ENCODE data around the gene MXRA5.
"Not testable (repeated sequence)": the region's sequence is repeated elsewhere in the genome, so short reads cannot be mapped to it uniquely, and the experiment has no call there.

The MXRA5 gene

DNA sequence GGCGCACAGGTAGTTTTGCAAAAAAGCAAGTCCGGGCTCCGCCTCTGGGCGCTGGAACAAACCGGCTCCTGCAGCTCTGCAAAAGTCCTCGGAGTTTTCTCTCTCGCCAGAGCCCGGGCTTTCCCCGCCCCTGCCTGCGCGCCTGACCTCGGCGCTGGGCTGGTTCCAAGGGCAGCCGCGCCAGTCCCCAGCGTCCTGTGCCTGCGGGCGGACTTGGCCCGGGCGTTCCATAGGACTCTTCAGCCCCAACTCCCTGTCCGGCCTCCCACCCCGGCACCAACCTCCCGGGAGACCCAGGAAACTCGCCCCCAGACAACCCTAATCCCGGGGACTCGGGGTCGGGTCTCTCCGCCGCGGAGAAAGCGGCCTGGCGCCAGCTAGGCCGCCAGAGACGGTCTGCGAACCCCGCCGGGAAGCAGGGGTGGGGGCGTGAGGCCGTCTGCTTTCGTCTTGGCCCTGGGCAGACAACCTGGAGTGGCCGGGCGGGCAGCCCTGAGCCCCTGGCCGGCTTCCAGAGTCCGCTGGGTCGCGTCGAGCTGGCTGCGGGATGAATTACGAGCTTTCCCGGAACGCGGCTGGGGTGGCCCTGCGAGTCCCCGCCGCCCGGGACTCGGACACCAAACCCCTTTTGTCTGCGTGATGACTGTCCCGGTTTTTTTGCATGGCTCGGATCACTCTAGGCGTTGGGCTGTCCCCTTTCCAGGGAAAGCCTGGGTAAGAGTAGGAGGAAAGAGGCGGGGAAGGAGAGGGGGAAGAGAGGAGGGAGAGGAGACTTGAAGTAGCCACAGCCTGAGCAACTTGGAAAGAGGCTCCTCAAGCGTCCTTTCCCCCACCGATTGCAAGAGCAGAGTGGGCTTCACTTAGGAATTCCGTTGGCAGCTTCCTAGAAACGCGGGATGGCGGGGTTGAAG, 916 bp downstream of the MXRA5 start:
- Histone ChIP-seq H3K9me3 (no peaks in the 10 kb centered on the region), H3K4me1 (no peaks in the 10 kb centered on the region), H3K27me3 (no peaks in the 10 kb centered on the region), H3K4me3 (ENCODE audit: low read depth, low read length) (no peak overlapping the region), H3K36me3 (no peaks in the 10 kb centered on the region)
- DNase-seq, result no peak
- TF ChIP-seq, protein P1, sequence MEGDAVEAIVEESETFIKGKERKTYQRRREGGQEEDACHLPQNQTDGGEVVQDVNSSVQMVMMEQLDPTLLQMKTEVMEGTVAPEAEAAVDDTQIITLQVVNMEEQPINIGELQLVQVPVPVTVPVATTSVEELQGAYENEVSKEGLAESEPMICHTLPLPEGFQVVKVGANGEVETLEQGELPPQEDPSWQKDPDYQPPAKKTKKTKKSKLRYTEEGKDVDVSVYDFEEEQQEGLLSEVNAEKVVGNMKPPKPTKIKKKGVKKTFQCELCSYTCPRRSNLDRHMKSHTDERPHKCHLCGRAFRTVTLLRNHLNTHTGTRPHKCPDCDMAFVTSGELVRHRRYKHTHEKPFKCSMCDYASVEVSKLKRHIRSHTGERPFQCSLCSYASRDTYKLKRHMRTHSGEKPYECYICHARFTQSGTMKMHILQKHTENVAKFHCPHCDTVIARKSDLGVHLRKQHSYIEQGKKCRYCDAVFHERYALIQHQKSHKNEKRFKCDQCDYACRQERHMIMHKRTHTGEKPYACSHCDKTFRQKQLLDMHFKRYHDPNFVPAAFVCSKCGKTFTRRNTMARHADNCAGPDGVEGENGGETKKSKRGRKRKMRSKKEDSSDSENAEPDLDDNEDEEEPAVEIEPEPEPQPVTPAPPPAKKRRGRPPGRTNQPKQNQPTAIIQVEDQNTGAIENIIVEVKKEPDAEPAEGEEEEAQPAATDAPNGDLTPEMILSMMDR (IDR thresholded peaks at IDR 0.05; ENCODE audit: low read depth, low read length), result no peak

DNA sequence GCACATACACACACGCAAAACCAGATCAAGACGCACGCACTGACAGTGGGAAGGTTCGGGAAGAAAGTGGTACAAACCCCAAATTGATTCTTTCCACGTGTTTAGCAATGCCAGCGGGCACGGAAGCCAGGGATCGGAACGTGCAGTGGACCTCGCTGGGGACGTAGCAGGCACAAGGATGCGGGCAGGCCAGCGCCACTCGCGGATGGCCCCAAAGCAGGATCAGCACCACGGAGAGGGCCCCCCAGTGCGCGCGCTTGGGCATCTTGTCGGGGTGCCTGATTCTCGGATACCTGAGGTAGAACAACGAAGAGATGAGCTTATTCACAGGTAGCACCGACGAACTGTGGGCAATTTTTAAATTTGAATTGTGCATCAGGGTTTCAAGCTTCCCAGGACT, 2.9 kb downstream of the MXRA5 start:
- not testable (repeated sequence) for H3K36me3 ChIP-seq; H3K4me1 ChIP-seq; H3K9me3 ChIP-seq; DNase-seq; H3K4me3 ChIP-seq (ENCODE audit: low read depth, low read length); H3K27me3 ChIP-seq

DNA sequence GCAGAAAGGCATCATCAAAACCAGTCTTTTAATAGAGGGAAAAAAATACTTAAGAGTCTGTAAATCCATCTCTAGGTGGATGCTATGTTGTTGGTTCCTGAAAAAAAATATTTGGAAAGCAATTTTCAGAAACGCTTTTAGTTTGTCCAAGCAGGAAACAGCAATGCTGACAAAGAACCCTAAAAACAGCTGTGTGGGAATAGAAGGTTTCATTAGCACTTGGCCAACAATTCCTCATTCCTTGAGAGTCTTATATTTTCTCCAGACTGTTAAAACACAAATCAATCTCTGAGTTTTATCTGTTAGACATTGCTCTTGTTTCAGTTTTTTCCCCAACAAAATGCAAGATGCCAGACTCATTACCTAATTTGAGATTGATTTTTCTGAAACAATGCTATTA, 6.4 kb downstream of the MXRA5 start:
- DNase-seq, result no peak
- Histone ChIP-seq H3K4me3 (ENCODE audit: low read depth, low read length) (no peak overlapping the region), H3K4me1 (no peaks in the 10 kb centered on the region), H3K9me3 (no peaks in the 10 kb centered on the region), H3K27me3 (no peaks in the 10 kb centered on the region), H3K36me3 (no peaks in the 10 kb centered on the region)
- TF ChIP-seq, protein P1 (IDR thresholded peaks at IDR 0.05; ENCODE audit: low read depth, low read length), result no peak

DNA sequence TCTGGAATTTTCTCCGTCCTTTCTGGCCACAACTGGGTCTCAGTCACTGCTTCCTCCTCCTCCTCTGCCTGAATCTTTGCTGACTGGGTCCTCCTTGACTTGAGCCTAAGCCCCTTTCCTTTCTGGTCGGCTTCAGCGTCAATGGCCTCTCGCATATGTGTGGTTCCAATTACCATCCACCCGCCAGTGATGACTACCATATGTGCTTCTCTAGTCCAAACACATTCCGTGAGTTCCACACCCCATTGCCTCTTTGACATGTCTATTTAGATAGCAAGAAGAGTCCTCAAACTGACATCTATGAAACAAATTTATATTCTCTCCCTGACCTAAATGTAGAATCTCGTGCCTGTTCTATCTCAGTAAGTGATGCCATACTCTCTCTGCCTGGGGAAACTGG, 19.8 kb downstream of the MXRA5 start:
- H3K4me1 ChIP-seq, result no peaks in the 10 kb centered on the region
- TF ChIP-seq, protein P1 (IDR thresholded peaks at IDR 0.05; ENCODE audit: low read depth, low read length), result no peak

DNA sequence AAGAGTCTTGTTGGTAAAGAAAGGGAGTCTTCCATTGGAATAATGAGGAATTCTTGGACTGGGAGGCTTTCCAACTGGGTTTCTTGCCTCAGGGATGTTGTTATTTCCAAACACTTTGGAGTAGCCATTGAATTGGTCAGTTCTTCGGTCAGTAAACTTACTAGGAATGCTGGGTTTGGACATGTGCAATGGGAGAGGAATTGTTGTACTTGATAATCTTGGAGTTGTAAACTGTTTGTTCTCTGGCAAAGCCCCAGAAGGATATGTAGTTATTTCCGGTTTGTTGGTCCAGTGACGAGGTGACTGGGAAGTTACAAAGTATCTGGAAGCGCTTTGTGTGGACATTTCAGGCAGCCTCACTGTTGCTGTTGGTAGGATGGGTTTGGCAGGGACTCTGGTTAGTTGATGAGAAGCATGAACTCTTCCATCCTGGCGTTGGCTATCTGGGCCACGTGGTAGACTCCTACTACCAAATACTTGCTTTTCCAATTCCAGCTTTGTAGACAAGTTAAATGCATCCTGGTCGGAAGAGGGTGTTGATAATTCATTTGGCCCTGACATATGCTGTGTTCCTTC, 25.9 kb downstream of the MXRA5 start:
- TF ChIP-seq, protein P1 (IDR thresholded peaks at IDR 0.05; ENCODE audit: low read depth, low read length), result no peak
- no peak overlapping the region for H3K4me3 ChIP-seq (ENCODE audit: low read depth, low read length)
- DNase-seq, result no peak
- H3K36me3 ChIP-seq, result no peaks in the 10 kb centered on the region
- no peaks in the 10 kb centered on the region for H3K27me3 ChIP-seq
- H3K9me3 ChIP-seq, result no peaks in the 10 kb centered on the region
- no peaks in the 10 kb centered on the region for H3K4me1 ChIP-seq

More for the DNA sequence above, 19.8 kb downstream of the MXRA5 start:
- no peaks in the 10 kb centered on the region for H3K27me3 ChIP-seq
- no peak overlapping the region for H3K4me3 ChIP-seq (ENCODE audit: low read depth, low read length)
- DNase-seq, result no peak
- no peaks in the 10 kb centered on the region for H3K36me3 ChIP-seq
- H3K9me3 ChIP-seq, result no peaks in the 10 kb centered on the region

DNA sequence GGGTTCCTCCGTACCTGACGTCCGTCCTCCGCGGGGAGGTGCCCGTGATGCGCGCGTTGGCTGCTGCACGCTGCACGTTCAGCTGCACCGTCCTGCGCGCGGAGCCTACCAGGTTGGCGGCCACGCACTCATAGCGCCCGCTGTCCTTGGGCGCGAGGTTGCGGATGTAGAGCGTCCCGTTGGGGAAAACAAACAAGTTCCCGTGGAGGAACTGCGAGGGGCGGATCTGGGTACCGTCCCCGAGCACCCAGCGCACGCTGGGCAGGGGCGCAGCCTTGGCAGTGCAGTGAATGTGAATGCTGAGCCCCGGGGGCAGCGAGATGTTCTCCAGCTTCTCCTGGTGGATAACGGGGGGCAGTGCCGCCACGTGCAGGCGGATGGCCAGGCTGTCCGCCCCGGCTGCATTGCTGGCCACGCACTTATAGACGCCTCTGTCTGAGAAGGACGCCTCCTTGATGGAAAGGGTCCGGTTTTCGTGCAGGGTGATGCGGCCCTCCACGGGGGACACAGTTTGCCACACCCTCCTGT, 29.2 kb downstream of the MXRA5 start:
- TF ChIP-seq, protein P1 (IDR thresholded peaks at IDR 0.05; ENCODE audit: low read depth, low read length), result no peak
- no peaks in the 10 kb centered on the region for H3K36me3 ChIP-seq
- no peaks in the 10 kb centered on the region for H3K27me3 ChIP-seq
- H3K4me3 ChIP-seq (ENCODE audit: low read depth, low read length), result no peak overlapping the region
- DNase-seq, result no peak
- H3K4me1 ChIP-seq, result no peaks in the 10 kb centered on the region
- H3K9me3 ChIP-seq, result no peaks in the 10 kb centered on the region

Measured in BE2C (cell line).